Loucy (cell line): ENCODE measurements around the gene RPL37A.

ENCODE experiments used
- EZH2phosphoT487 ChIP-seq: fragments of 200-600 bp; IDR thresholded peaks from 2 replicates; pipeline ENCODE4 v1.6.1; 2018; ENCODE audit warnings: antibody characterized with exemption, mild to moderate bottlenecking, moderate library complexity, borderline replicate concordance
- TF ChIP-seq, protein P1 (sequence below): fragments of 200-600 bp; sonication (generic); conservative IDR thresholded peaks from 2 replicates; pipeline ENCODE4 v1.5.1; 2014; ENCODE audit warnings: mild to moderate bottlenecking, antibody characterized with exemption, low read length

DNA sequence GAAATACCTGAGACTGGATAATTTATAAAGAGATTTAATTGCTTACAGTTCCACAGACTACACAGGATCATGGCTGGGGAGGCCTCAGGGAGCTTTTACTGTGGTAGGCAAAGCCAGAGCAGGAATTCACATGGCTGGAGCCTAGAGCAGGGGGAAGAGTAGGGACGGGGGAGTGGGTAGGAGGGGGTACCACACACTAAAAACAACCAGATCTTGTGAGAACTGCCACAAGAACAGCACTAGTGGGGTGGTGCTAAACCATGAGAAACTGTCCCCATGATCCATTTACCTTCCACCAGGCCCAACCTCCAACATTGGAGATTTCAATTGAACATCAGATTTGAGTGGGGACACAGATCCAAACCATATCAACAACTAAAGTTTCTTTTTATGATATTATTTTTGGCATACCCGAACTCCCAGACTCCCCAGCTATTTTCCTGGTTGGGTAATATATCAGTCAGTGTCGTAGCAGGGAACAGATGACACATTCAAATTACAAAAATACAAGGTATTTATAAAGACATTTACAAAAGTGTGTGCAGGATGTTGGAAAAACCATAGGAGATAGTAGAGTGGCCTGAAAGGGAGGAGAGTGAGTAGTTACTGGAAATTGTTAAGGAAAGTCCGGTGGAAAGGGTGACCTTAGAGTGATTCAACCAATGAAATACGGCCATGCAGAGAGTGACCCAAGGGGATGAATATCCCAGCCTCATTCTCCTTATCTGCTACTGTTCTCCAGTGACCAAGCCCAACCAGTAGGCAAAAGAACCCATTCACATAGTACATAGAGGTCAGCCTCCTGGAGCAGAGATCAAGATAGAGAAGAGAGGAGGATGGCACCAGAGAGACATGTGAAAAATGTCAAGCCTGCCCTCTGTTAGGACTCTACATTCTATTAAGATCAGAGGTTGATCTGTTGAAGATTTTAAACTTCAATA is 8.8 kb downstream of the RPL37A start:
- TF ChIP-seq, protein P1, sequence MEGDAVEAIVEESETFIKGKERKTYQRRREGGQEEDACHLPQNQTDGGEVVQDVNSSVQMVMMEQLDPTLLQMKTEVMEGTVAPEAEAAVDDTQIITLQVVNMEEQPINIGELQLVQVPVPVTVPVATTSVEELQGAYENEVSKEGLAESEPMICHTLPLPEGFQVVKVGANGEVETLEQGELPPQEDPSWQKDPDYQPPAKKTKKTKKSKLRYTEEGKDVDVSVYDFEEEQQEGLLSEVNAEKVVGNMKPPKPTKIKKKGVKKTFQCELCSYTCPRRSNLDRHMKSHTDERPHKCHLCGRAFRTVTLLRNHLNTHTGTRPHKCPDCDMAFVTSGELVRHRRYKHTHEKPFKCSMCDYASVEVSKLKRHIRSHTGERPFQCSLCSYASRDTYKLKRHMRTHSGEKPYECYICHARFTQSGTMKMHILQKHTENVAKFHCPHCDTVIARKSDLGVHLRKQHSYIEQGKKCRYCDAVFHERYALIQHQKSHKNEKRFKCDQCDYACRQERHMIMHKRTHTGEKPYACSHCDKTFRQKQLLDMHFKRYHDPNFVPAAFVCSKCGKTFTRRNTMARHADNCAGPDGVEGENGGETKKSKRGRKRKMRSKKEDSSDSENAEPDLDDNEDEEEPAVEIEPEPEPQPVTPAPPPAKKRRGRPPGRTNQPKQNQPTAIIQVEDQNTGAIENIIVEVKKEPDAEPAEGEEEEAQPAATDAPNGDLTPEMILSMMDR: no peak
- no peak for TF ChIP-seq EZH2phosphoT487
